Left colon (tissue), 2 donors: ENCODE measurements around the gene RHOXF2. TPM values are rescaled to one million over a fixed set of nuclear protein-coding genes. Genes with fewer than 3 reads are reported as not detected.
"Not testable (repeated sequence)": the region's sequence is repeated elsewhere in the genome, so short reads cannot be mapped to it uniquely, and the experiment has no call there.

Experiments
- ATAC-seq: fragments of 200-7000 bp; cut with Tn5 transposase; one replicate; pipeline ENCODE4 v1.9.1; 2020; ENCODE audit warnings: mild to moderate bottlenecking, moderate library complexity
- DNase-seq, 2 donors: peaks; one replicate each; pipeline ENCODE4 v3.0.0-alpha.2; 2020
- intact Hi-C, 2 donors: fragments of 100-400 bp; cut with DNase I in 1 of 2; cut with micrococcal nuclease in 1 of 2; formaldehyde crosslinking; loops; one replicate each; pipeline versions ENCODE4 v1.11.2 to v1.14.0; 2022; cut with DNase I, micrococcal nuclease
- total RNA-seq, 2 donors: library from RNA; stranded (reverse); fragmentation: NEBNext Ultra II Directional; extraction: Animal tissue kit (Norgen Biotek cat#: 25700); gene quantifications; one replicate each; pipeline ENCODE4 v1.2.1, GENCODE V29; 2021
- donor health status: DM: no; HTN: no; CAD: no.
- donor health status: DM: yes; HTN: yes; CAD: no.

The RHOXF2 gene
- total RNA-seq, 2 donors from 2014 or later = not detected

DNA sequence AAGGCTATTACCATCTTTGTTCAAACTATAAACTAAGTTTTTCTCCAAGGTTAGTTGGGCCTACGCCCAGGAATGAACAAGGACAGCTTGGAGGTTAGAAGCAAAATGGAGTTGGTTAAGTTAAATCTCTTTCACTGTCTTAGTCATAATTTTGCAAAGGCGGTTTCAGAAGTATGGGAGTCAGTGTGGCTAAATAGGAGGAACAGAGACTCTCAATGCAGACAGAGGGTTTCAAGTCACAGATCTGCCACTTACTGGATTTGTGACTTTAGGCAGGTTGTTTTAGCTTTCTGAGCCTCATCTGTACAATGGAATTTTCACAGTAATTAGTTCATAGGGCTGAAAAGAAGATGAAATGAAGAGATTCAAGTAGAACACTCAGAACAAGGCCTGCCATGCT, 35.3 kb downstream of the RHOXF2 start:
- intact Hi-C loops, ATAC-seq, DNase-seq: not testable (repeated sequence)

DNA sequence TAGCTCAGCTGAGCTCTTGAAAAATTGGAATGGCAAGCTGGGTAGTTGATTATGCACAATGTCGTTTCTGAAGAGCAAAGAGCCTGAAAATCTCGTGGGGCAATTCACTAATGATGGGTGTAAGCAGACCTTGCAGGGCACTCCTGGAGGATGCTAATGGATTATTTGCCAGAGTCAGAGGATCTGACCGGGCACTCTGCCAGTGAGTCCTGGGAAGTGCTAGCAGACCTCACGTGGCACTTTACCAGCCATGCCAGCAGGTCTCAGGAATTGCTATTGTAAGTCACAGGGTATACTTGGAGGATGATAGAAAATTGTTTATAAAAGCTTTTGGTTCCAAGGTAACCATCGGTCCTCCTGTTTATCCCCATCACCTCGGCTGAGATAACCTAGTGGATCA, 37.4 kb downstream of the RHOXF2 start:
- DNase-seq, intact Hi-C loops, ATAC-seq: not testable (repeated sequence)

DNA sequence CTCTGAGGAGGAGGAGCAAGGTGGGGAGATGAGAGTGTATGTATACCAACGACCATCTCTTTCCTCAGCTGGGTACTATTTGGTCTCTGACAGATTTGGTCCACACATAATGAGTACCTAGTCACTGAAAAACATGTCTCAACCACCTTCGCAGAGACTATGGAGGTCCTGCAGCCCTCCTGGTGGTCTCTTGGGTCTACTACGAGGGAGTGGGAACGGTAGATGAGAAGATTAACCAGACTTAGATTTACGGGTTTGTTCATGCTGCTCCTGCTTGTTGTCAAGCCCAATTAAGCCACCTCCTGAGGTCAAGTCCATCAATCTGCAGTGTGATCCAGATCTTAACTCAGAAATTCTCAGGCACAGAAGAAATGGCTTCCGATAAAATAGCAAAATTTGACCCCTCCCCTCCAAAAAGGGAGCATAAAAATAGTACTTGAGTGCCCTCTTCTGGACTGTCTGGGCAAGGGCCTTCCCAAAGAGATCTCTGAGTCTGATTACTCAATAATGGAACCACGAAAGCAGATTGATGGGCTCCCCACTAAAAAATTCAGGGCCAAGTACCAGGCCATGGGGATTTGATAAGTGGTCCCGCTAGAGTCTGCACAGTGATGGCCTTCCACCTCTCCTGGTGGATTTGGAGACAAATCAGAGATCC, 38.3 kb downstream of the RHOXF2 start:
- intact Hi-C loops, DNase-seq, ATAC-seq: not testable (repeated sequence)

DNA sequence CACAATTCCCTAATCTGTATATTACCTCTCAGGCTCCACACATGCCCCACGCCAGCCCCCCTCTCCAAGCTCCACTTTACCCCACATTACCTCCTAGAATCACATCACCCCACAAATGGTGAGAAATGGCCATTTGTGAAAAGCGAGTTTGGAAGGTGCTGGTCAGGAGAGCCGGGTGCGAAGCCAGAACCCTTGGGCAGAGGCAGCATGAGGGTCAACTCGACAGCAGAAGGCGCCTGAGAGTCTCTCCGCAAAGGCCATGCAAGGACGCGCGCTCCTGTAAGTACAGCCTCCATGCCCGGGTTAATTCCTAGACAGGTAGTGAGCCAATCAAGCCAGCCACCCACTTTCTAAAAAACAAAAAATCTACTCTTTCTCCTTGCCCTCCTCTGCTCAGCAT, 42.4 kb downstream of the RHOXF2 start:
- ATAC-seq (no peak), DNase-seq (no peak)
- intact Hi-C loops = no loop called here

DNA sequence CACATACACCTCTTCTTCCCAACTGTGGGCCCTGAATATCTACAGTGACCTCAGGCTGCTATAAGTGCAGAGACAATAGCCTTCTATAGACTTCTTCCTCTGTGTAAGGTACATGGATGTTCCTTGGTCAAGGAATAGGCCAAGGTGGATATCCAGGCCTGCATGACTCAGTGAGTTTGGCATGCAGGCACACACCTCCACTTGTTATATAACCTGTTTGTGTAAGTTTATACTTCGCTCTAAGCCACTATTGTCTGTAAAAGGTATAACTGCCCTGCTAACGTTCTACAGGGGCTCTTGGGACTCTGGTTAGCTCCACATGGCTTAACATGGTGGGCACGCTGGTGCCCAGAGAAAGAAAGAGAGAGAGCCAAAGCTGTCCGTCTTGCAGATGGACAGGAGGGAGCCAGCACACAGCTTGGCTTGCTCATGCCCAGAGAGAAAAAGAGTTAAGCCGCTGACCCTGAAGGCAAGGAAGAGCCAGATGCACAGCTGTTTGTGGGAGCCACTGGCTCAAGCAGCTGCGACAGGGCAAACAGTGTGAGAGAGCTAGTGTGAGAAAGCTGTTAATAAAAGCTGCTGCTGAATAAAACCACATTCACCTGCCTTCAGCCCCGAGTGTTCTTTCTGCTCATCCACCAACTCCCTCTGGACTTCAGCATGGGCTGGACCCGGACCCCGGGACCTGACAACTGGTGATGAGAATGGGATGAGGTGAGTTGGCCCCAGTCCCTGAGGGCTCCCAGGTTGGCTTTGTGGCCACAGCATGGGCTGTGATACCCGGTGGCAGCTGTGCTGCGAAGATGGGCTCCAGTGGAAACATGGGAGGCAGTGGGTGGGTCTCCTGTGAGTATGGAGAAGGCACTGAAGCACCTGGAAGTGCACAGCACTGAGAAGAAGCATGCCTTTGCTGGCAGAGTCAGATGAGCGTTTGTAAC, 47.7 kb downstream of the RHOXF2 start:
- DNase-seq = no peak
- intact Hi-C loops = no loop called here
- ATAC-seq = no peak

DNA sequence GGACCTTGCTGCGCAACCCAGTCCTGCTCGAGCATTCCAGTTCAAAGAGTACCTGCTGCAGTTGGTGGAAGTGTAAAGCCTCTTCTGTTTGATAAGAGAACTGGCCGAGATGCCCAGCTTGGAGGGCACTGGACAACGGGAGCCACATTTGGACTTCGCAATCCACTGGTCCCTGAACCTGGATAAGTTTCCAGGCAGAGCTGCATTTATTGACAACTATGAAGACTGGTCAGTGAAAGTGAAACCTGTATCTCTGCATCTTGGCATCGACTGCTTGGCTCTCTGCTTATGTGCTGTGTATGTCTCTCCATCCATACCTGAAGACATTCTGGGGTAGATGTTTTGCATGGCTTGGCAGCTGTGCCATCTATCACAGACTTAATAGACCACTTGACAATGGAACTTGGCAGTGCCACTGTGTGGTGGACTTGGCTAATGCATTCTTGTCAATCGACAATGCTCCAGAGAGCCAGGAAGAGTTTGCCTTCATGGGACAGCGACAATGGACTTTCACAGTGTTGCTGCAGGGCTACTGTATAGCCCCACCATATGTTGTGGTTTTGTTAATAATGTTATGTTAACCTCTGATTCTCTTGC, 48.7 kb downstream of the RHOXF2 start:
- intact Hi-C loops = no loop called here
- DNase-seq (no peak), ATAC-seq (no peak)

DNA sequence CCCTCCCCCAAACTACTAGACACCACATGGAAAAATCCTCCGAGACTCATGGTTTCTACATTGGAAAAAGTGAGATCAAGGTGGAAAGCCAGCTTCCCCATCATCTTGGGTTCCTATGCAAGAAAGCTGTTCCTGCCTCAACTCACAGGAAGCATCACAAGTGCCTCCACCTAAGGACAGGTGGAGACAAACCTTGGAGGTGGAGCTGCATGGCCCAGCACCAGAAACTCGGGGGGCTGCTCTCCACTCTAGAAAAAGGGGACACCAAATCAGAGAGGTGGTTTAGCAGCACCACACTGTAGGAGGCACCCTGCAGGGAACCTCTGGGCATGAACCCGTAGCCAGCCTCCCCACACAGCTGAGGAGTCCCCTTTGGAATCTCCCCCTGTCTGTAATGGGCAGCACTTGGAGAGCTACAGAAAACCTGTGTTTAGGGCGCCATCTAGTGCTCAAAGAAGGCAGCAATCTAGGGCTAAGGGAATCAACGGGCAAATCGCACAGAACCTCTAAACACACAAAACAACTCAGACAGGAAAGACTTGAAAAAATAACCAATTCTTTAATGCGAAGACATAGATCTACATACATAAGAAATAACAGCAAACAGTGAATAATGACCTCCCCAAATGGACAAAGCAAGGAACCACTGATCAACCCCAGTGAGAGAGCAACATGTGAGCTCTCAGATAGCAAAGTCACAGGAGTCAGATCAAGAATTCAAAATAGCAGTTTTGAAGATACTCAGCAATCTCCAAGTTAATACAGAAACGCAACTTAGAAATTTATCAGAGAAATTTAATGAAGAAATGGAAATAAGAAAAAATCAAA, 55.2 kb downstream of the RHOXF2 start:
- intact Hi-C loops = no loop called here
- DNase-seq = peak in 1 of 2 donors; percentile 64
- ATAC-seq = peak; percentile 67

Other genes with a start within 250 kb of the RHOXF2 start
- 1 to 10 TPM; 6.5 to 7.1 TPM for gene NKAP, start 214.9 kb upstream of the RHOXF2 start, total RNA-seq
- gene RHOXF2B, start 80.9 kb upstream of the RHOXF2 start, total RNA-seq = not detected
- gene RHOXF1, start 42.7 kb upstream of the RHOXF2 start, total RNA-seq = under 1 TPM in 1 of 2 donors, not detected in 1; 0.47 TPM
- gene ZBTB33, start 92.2 kb downstream of the RHOXF2 start, total RNA-seq = 10 to 100 TPM in 1 of 2 donors, 1 to 10 TPM in 1; 9.3 to 13.4 TPM
- 1 to 10 TPM in 1 of 2 donors, under 1 TPM in 1; 0.67 to 2.5 TPM for gene TMEM255A, start 152.8 kb downstream of the RHOXF2 start, total RNA-seq
- gene ATP1B4, start 203.5 kb downstream of the RHOXF2 start, total RNA-seq = not detected